ENCODE results near the gene GPATCH11.

Gene GPATCH11

GRCh38 chr2:37110306-37111212 lies 26.2 kb downstream of the GPATCH11 start:
- DNase-seq, result no peak

GRCh38 chr2:37111958-37112357 lies 27.6 kb downstream of the GPATCH11 start:
- DNase-seq, result no peak

- no peak for DNase-seq
These were observed 33.2 kb downstream of the GPATCH11 start for GRCh38 chr2:37117566-37117965.

GRCh38 chr2:37119157-37119556 lies 34.8 kb downstream of the GPATCH11 start:
- no peak for DNase-seq

GRCh38 chr2:37125416-37125815 lies 41.1 kb downstream of the GPATCH11 start:
- no peak for DNase-seq

- no peak for DNase-seq
These were observed 48.6 kb downstream of the GPATCH11 start for GRCh38 chr2:37132914-37133313.

GRCh38 chr2:37142546-37142945 lies 58.2 kb downstream of the GPATCH11 start:
- DNase-seq, result no peak

- DNase-seq, result no peak
These were observed 59.7 kb downstream of the GPATCH11 start for GRCh38 chr2:37143974-37144373.

GRCh38 chr2:37146062-37146461 lies 61.7 kb downstream of the GPATCH11 start:
- no peak for DNase-seq

- no peak for DNase-seq
These were observed 64.0 kb downstream of the GPATCH11 start for GRCh38 chr2:37148325-37148724.

Data from T-helper 9 cell (primary cell).